Globus pallidus (tissue), 1 donor: ENCODE measurements around the gene THRAP3.

Experiments
- DNase-seq: peaks from one replicate; pipeline ENCODE4 v3.0.0-alpha.2; 2015; ENCODE audit warnings: low spot score

Gene THRAP3

GRCh38 chr1:36323636-36324352 lies 99.6 kb downstream of the THRAP3 start, which contains the start of gene EVA1B:
Gene EVA1B (minus strand): TSS chr1:36323645. CDS start chr1:36323037, 608 bp downstream.
- no peak for DNase-seq

DNA sequence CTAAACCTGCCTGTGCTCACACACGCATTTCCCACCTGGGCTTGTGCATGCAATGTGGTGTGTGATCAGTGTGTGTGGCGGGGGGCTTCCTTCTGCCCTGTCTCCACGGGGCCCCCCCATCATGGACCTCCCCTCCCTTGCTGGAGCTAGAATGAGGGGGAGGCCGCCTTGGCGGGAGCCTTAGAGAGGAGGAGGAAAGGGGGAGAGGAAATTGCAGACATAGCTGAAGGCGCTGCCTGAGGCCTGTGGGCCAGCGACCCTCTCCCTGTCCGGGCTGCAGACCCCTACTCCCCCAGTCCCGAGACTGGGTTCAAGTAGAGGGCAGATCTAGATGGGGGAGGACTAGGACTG lies 100.1 kb downstream of the THRAP3 start:
- no peak for DNase-seq

DNA sequence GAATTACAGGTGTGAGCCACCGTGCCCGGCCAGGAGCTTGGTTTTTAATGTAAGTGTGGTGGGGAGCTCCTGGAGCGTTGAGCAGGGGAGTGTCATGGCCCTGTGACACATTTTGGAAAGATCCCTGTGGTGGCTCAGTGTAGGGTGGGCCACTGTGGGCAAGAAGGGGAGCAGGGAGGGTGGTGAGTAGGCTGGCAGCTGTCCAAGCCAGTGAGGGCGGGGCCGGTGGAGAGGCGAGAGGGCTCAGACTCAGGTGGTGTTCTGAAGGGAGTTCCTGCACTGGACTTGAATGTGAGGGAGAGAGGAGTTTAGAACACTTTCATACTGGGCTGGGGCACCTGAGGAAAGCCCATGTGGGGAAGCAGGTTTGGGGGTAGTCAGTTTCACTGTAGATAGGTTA lies 102.3 kb downstream of the THRAP3 start:
- DNase-seq = no peak

- no peak for DNase-seq
These were observed 103.3 kb downstream of the THRAP3 start for GRCh38 chr1:36327421-36328087.

DNA sequence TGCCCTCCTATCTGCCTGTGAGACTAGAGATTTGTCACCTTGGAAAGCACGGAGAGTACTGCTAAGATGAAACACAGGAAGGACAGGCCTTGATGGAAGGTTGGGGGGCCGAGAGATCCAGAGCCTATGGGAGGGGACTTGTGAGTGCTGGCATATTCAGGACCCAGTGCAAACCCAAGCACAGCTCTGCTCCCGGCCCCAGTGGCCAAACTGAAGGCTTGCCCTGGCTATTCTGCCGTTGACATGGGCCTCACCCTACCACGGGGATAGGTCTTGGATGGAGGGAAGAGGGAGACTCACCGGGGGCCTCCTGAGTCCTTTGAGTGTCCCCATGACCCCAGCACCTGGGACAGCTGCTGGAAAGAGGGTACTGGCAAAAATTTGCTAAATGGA lies 103.8 kb downstream of the THRAP3 start:
- no peak for DNase-seq

GRCh38 chr1:36328713-36329112 lies 104.5 kb downstream of the THRAP3 start:
- no peak for DNase-seq

- DNase-seq = no peak
These were observed 105.6 kb downstream of the THRAP3 start for GRCh38 chr1:36329817-36330216.

DNA sequence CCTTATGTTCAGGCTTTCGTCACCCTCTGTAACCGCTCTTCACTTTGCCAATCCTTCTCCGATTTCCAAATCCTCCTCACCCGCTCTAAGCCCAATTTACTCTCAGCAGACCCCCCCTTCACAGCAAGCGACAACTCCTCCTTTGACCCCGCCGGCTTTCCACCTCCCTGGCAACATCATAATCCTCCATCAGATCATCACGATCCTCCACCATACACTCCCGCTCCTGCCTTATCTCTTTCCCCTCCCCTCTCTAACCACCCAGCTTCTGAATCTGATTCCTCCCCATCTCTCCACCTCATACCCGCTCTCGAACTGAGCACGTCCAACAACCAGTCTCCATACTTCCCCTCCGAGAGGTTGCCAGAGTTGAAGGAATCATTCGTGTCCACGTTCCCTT lies 106.7 kb downstream of the THRAP3 start:
- DNase-seq = no peak

DNA sequence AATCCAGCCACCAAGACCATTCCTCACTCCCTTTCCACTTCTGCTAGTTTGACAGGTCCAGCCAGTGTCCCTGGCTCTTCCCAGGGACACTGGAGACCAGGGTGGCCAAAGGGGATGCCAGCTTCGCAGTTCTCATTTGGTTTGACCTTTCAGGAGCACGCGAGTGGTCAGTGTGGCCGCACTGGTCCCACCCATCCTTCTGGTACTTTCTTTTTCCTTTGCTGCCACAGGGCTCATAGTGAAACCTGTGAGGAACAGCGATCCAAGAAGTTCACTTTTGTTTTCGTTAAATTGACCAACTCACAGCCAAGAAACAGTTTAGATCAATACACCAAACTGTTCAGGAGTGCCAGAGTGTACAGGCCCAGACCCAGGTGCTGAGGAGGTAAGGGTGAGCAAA lies 113.6 kb downstream of the THRAP3 start:
- DNase-seq = no peak

DNA sequence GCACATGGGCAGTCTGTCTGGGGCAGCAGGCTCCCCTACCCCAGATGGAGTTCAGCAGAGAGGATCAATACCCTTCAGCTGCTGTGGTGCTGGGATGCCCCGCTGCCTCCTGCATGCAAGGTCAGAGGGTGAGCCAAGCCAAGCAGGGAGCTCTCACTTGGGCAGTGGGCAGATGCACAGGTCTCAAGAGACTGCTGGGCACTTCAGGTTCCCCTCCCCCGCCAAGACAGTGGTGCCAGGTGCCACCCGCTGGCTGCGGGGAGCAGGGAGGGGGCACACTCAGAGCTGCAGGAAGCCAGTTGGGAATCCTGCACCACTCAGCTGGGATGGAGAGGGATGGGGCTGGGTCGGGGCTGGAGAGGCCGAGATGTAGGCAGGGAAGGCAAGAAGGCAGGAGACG lies 115.0 kb downstream of the THRAP3 start:
- DNase-seq = no peak

- DNase-seq = no peak
These were observed 115.4 kb downstream of the THRAP3 start for GRCh38 chr1:36339615-36340014.

GRCh38 chr1:36341626-36342320 lies 117.5 kb downstream of the THRAP3 start:
- DNase-seq = no peak

DNA sequence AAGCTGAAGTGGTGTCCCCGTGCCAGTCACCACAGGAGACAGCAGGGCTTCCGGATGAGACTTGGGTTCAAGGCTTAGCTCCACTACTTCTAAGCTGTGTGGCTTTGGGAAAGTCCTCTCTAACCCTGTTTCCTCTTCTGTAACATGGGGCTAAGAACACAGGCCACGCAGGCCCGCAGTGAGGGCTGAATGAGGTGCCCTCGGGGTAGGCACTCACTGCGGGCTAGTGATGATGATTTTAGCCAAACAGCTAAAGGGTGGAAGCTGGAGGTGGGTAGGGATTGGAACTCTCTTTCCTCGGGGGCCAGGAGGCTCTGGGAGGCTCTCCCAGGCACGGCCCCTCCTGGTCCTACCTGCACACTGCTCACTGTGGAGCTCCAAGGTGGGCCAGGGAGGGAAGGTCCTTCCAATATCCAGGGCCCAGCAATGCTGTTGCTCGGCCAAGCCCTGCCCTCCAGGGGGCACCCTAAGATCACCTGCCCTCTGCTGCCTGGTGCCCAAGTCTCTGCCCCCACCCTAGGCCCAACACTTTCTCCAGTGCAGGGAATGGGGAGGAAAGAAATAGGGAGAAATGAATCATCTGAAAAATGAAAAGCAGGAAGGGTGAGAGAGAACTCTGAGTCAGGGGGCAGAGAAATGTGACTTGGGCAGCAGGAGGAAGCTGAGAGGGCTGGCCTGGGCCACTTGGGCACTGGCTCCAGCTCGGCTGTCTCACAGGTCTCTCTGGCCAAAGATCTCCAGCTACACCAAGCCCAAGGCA lies 118.4 kb downstream of the THRAP3 start:
- DNase-seq = peak; percentile 44

- DNase-seq = no peak
These were observed 119.6 kb downstream of the THRAP3 start for GRCh38 chr1:36343651-36344394.

DNA sequence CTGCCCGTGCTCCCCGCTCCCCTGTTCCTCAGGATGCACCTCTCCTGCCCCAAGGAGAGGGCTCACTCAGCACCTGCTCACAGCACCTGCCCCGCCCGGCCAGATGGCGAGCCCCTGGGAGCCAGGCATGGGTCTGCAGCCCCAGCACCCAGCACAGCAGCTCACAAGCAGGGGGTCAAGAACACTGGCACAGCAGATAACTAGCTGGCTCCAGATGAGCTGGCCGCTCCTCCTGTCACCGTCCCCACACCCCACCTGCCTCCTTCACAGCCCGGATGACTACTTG lies 120.1 kb downstream of the THRAP3 start:
- no peak for DNase-seq

DNA sequence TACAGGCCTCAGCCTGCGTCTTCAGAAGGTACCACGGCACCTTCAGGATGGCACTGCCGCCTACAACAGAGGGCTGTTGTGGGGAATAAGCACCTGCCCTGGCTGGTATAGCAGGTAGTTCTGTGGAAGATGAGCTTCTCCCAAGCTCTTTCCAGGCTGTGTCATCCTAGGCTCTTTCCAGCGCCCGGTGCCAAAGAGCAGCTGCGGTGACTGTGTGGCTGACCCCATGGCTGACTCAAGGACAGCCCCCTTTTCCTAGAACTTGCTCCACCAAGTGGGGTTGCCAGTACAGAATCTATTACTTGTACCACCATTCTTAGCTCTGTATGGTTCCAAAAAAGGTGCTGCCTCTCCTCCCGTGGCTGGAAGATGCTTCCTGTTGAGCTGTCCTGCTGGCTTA lies 121.1 kb downstream of the THRAP3 start:
- DNase-seq = no peak

GRCh38 chr1:36346741-36347370 lies 122.6 kb downstream of the THRAP3 start:
- DNase-seq = no peak

DNA sequence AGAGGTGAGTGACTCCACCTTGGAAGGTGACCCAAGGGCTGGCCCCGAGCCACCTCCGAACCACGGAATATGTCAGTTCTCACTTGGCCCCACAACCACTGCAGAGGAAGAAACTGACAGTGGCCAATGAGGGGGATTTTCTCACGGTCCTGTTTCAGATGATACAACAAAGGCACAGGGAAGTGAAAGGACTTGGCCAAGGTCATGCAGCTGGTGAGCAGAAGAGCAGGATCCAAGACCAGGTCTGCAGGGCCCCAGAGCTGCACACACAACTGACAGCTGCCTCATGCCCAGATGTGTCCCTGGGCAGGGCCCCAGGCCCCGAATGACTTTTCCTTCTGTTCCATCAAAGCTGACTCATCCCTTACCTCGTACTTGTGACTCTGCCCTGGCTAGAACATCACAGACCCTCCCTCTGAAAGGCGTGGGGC lies 125.0 kb downstream of the THRAP3 start:
- no peak for DNase-seq

- no peak for DNase-seq
These were observed 125.6 kb downstream of the THRAP3 start for GRCh38 chr1:36349839-36350238.

DNA sequence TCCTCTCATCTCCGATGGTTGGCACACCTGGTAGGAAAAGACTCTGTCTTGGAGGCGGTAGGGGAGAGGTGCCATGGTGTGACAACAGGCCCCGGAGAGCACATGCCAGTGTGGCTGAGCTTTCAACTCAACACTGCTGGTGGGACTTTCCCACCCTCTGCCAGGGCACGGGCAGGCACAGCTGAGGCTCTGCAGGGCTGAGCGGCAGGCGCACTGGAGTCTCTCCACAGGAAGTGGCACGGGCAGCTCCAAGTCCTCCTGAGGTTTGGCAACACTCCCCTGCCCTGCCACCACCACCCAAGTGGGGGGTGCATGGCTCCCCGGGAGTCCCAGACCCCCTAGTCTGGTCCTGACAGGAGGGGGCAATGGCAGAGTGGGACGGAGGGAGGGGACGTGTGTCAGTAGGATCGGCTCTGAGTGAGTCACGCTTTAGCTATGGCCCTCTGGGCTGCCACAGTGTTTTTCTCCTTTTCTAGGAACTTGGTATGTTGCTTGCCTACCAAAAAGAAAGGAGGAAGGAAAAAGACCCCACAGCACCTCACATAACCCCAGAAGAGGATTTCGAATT lies 126.5 kb downstream of the THRAP3 start:
- DNase-seq = no peak
